T47D (cell line): ENCODE measurements around the gene CTRL.
"Not testable (repeated sequence)": the region's sequence is repeated elsewhere in the genome, so short reads cannot be mapped to it uniquely, and the experiment has no call there.

Source experiments
- DNase-seq, 2 experiments: peaks; one replicate each; pipeline versions ENCODE4 v3.0.0 to v3.0.0-alpha.2; 2011 to 2012; ENCODE audit warnings: low read depth in 1 of 2, low spot score in 1 of 2
- JUND ChIP-seq: IDR thresholded peaks from 2 replicates; pipeline ENCODE4 v1.6.1; 2012; ENCODE audit warnings: low read depth
- in situ Hi-C: cut with HindIII; loops from 2 replicates; pipeline ENCODE4 v1.10.0; 2016; ENCODE audit warnings: low sequenced_read_pairs, low pct_unique_long_range_greater_than_20kb

CTRL gene

DNA sequence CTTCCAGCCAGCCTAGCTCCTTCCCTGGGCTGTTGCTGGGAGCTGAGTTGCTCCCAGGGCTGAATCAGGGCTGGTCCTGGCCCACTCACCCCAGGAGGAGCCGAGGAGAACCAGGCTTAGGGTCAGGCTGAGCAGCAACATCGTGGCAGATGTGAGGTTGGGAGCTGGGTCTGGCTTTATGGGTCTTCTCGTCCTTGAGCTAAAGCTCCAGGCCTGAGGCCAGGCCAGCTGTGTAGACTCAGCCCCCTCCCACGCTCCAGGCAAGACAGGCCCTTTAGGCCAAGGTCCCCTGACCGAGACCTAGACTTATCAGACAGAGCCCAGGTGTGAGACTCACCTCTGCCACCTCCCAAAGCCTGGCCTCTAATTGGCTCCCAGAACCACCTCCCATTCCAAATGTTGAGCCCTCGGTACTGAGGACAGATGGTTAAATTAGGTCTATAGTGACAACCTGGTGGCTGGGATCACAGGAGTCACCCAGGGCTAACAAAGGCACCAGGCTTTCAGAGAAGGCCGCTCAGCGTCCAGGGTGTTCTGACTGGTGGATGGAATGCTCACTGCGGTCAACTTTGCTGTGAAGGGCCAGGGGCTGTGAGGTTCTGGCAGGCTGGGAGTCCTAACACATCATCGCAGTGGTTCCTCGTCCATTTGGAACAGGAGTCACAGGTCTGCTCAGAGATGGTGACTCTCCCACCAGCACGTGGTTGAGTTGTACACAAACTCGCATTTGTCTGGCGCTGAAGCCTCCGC lies at the start of gene CTRL:
TSS of gene CTRL (minus strand) at position 151 of the 750 bp plus-strand sequence. CDS start at position 141, 10 bp downstream.
- no peak for TF ChIP-seq JUND
- in situ Hi-C loops: no loop called here
- no peak for DNase-seq

DNA sequence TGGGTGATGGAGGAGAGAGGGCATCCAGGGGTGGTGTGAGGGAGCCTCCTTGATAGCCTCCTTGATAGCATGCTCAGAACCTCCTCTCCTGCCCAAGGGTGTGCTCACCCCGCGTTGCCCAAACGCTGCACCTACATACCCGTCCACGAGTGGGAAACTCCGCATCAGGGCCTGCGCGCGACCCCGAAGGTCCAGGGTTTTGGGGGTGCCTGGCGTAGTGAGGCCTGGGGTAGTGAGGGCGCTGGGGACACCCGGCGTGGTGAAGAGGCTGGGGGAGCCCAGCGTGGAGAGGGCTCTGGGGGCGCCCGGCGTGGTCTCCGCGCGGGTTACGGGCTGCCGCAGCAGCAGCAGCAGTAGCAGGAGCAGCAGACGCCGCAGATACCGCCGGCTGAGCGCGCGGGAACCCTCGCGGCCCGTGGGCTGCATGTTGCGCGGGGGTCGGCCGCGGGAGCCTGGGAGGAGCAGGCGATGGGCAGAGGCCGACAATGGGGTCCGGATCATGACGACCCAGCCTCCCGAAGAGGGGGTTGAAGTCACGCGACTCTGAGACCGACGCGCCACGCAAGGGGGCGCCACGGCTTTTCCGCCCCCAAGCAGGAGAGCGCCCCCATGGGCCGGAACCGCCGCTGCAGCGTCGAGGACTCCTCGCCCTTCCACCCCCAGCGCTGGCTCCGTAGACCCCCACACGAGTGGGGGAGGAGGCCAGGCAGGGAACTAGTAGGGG lies 48.5 kb upstream of the CTRL start, which contains the start of gene DPEP3:
TSS of gene DPEP3 (minus strand) at position 545 of the 724 bp plus-strand sequence. CDS start at position 426, 119 bp downstream.
- TF ChIP-seq JUND: no peak
- no peak for DNase-seq
- in situ Hi-C loops: no loop called here

DNA sequence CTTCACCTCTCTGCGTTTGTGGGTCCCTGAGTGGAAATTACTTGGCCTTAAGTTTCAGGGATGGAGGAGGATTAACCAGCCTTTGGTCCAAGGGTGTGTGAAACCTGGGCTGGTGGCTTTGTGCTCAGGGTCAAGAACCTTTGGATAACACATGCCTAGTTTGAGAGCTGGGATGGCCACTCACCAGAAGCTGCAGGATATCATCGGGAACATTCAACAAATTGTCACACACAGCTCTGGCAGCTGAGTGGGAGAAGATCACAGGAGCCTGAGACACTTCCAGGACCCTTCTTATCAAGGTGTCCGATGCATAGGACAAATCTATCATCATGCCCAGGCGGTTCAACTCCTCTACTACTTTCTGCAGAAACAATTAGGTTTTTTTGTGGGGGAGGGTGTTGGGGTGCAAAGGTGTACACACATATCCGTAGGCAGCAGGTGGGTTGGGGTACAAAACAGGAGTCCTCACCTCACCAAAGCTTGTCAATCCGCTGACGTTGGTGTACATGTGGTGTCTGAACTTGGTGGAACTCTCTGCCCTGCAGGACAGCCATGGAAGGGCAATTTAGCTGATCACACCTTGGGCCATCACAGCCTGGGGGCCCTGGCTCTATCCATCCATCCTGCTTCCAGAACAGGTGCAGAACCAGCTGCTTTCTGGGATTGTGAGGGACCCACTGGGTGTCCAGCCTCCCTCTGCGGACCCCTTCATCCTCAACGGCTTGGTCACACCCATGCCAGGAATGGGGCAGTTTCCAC lies 46.0 kb upstream of the CTRL start:
- TF ChIP-seq JUND: no peak
- DNase-seq: no peak
- in situ Hi-C loops: no loop called here

DNA sequence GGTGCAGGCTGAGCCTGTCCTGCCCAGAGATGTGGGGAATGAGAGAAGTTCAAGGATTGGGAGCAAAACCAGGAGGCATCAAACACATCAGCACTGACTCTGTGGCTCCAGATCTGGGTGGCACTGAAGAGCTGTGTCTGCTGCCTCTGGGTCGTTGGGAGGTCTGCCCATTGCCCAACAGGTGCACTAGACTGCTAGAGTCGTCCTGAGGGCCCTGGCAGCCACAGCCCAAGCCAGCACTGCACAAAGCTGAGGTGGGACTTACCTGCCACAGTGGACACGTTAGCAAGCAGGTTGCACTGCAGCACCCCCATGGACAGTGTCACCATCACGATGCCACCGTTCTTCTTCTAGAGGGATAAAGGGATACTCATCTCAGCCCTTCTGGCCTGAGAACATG lies 45.3 kb upstream of the CTRL start:
- in situ Hi-C loops: no loop called here
- DNase-seq: no peak
- no peak for TF ChIP-seq JUND

DNA sequence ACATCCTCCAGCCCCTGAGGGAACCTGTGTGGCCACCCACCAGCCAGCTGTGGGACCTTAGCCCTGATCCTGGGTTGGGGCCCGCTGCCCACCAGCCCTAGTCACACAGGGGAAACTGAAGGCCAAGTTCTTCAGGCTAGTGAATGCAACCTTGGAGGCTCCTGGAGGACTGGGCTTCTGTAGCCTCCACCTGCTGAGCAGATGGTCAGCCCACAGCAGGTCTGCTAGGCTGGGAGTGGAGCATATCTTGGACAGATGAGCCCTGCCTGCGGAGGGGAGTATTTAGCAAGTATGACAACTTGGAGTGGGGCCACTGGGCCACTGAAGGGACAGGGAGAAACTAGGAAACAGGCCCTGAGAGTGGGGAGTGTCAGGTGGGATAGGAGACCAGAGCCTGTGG lies 44.5 kb upstream of the CTRL start:
- in situ Hi-C loops: no loop called here
- TF ChIP-seq JUND: no peak

DNA sequence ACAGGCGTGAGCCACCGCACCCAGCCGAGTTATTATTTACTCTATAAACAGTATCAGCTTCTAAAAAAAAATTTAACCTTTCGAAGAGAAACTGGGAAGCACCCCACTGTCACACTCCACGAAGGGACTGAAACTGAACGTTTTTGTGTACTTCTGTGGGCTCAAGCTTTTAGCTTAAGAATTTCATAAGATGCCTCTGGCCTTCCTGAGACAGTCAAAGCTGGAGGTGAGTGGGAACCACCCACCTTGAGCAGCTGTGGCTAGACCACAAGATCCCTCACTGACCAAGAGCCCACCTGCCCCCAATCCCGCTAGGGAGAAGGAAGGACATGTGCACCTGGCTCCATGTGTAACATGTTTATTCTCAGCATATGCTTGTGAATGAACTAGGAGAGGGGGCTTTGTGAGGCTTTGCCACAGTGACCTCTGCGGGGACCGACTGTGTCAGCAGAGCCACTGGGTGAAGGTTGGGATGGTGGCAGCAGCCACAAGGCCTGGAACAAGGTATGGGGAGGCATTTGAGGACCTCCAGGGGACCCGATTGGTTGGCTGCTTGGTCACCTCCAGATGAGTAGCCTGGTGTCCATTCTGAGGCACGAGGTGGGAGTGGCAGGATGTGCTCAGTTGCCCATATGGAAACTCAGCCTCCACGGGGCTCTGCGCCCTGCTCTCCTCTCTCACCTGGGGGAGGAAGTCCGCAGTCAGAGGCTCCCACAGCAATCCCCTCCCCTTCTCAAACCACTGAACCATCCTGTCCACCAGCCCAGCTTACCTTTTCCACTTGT lies 43.9 kb upstream of the CTRL start:
- in situ Hi-C loops: no loop called here
- TF ChIP-seq JUND: no peak
- no peak for DNase-seq

More for the DNA sequence above, 44.5 kb upstream of the CTRL start:
- DNase-seq: no peak

DNA sequence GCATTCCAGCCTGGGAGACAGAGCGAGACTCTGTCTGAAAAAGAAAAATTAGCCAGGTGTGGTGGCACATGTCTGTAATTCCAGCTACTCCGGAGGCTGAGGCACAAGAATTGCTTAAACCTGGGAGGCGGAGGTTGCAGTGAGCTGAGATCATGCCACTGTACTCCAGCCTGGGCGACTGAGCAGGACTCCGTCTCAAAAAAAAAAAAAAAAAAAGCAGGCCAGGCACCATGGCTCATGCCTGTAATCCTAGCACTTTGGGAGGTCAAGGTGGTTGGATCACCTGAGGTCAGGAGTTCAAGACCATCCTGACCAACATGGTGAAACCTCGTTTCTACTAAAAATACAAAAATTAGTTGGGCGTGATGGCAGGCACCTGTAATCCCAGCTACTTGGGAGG lies 40.6 kb upstream of the CTRL start:
- DNase-seq, in situ Hi-C loops: not testable (repeated sequence)

DNA sequence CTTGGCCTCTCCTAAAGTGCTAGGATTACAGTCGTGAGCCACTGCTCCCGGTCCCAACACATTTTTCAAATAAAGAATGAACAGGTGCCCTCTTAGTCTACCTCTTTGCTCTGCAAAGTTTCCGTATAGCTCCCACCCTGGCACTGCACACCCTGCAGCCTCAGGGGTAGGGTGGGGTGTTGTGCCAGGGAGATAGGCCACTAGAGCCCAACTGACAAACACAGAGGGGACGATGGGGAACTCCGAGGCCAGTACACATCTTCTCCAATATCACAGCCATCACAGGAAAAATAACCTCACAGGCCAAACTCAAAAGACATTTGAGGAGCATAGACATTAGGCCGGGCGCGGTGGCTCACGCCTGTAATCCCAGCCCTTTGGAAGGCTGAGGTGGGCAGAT lies 39.4 kb upstream of the CTRL start:
- in situ Hi-C loops: no loop called here
- no peak for DNase-seq
- TF ChIP-seq JUND: no peak

DNA sequence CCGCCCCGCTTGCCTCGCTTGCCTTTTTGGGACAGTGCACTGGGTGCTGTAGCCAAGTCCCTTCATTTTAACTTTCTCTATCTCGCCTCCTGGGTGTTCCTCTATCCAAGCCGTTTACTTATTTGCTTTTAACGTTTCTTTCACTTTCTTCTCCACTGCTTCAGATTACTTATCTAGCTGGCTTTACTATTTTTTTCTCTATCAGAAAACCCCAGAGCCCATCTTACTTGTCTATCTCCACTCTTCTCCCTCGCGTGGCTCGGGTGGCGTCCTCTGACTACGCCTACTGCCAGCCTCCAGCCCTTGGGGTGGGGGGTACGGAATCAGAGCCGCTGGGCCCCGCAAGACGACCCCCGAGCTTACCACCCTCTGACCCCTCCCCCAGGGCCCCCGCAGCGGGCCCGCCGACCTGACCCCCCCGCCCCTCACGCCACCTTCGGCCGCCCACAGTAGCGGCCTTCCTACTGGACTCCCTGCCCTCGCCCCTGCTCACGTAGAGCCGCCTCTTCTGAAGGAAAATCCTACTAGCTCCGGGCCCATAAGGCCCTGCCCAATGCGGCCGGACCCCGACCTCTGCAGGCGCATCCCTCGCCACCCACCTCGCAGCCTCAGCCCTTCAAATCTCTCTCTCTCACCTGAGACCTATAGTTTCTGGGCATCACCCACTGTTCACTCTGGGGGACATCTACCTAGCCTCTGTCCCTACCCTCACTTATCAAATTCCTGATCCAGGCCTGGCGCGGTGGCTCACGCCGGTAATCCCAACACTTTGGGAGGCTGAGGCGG lies 37.8 kb upstream of the CTRL start:
- TF ChIP-seq JUND: no peak
- in situ Hi-C loops: no loop called here
- DNase-seq: no peak

DNA sequence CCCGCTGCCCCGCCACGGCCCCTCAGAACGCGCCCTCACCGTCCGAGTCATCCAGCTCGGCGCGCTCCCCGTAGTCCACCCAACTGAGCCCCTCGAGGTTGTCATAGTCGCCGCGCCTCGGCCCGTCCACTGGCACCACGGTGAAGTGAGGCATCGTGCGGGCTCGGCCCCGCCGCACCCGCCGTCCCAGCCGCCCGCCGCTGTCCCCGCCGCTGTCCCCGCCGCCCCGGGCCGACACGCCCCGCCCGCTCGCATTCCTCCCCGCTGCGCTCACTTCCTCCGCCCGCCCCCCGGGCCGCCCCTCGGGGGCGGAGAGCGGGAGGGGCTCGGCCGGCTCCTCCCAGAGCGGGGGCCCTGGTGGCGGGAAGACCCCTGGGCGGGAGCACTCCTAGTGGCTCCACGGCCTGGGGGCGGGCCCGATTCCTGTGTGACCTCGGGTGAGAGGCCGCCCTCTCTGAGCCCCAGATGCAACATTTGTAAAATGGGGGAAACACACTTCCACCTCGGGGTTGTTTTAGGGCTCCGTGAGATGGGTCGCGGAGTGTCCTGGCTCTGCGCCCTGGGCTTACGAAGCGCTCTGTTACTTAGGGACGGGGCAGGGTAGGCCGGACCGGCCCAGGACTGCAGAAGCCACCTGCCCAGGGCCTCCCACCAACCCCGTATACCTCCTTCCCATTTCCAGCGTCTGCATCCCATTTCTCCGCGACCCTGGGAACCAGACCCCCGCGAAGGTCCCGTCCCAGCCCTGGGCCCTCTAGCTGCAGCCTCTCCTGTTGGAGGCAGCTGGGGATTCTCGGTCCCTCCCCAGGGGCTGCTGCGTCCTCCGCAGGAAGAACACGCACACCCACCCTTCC lies 37.0 kb upstream of the CTRL start, which contains the start of gene SLC12A4:
TSS of gene SLC12A4 (minus strand) at position 238 of the 854 bp plus-strand sequence. CDS start at position 154, 84 bp downstream.
- in situ Hi-C loops: no loop called here
- no peak for TF ChIP-seq JUND
- peak; percentile 87 for DNase-seq
